GM18511 (cell line): ENCODE measurements around the gene SKP1.

ENCODE experiments used
- ATAC-seq: cut with Tn5 transposase; IDR thresholded peaks from one replicate; pipeline ENCODE4 v1.9.1; 2021; ENCODE audit warnings: mild to moderate bottlenecking, moderate library complexity; ENCODE audit not compliant: unreplicated experiment

The SKP1 gene

DNA sequence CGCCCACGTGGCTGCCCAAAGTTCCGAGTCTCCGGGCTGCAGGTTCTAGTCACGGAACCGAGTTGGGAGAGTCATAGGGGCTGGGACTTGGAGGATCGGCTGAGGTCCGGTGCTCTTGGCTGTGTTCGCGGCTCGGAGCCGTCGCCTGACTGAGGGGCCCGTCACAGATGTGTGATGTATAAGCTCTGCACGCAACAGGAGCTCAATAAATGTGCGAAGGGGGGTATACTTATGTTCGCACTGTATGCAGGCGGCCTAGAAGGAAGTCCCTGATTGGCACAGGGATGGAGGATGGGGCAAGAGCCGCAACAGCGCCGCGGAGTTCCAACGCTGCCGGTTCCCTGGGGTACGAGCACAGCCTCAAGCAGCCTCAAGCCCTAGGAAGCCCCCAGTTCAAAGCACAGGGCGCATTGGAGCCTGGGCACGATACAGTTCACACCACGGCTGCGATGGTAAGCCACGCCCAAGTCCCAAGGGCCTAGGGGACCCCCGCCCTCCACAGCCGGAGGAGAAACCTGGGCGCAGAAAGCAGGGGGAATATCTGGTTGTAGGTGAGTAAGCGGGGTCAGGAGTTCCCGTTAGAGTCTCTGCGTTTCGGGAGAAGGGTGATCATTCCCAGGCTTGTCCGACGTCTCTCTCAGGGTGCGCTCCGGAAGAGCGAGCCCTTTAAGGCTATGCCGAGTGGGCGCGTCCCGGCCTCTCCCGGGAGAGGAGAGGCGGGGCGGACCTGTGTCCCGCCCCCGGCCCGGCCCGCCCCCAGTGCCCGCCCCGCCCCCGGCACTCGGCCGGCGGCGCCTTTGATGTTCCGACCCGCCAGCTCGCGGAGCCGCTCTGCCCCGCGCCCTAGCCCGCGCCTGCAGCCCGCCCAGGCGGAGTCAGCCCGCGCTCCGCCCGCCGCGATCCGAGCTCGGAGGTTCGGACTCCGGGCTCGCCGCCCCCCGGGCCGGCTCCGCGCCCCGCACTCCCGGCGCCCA, 62.6 kb downstream of the SKP1 start, which contains the start of gene TCF7:
TCF7 (plus strand) TSS at position 780 of the 974 bp plus-strand sequence. CDS start 226 bp downstream, outside the sequence.
- ATAC-seq, result peak; percentile 86

DNA sequence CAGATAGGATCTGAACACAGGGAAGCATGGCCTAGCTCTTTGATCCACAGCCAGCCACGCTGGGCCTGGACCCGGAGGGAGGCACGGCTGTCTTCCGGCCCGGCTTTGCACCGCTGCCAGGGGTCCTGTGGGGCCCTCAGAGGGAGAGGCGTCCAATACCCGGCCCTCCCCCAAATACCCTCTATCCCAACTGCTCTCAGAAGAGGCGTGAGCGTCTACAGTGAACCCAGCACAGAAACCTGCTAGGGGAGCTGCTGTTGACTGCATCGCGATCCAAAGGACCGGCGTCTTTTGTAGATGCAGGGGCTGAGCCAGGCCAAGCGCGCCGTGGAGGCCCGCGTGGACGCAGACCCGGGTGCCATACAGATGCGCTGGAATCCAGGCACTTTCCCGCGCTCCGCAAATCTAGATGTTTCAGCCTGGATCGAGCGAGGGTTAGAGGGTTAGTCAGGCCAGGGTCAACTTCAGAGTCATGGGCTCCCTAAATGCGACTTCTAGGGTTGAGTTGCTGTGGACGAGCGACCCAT, 63.3 kb downstream of the SKP1 start:
- no peak for ATAC-seq

DNA sequence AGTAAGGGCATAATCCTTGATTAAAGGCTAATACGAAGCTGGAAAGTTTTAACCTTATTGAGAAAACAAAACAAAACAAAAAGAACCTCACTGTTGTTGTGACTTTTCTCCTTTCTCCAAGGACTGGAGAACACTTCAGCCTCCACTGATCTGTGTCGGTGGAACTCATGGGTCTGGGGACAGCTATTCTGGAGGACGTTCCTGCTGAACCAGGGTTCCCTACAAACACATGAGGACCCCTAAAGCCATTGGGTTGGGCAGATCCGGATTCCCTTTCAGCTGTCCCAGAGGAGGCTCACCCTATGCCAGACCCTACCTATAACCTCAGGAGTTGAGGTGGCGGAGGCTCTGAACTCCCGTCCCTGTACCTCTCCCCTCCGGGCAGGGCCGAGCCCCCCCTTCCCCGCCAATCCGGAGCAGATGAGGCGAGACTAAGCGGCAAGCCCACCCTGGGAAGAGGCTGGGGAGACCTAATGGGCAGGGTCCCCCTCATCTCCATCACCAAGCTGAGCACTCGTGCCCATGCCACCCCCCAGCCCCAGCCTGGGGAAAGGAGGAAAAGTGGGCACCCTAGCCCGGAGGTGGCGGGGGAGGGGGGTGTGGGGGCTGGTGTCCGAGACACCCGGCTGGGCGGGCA, 63.9 kb downstream of the SKP1 start:
- no peak for ATAC-seq

GRCh38 chr5:134111741-134112647, 64.8 kb downstream of the SKP1 start:
- ATAC-seq, result no peak

GRCh38 chr5:134110382-134110781, 66.4 kb downstream of the SKP1 start:
- no peak for ATAC-seq

GRCh38 chr5:134107779-134108178, 69.0 kb downstream of the SKP1 start:
- no peak for ATAC-seq

GRCh38 chr5:134106991-134107701, 69.6 kb downstream of the SKP1 start:
- ATAC-seq, result no peak

DNA sequence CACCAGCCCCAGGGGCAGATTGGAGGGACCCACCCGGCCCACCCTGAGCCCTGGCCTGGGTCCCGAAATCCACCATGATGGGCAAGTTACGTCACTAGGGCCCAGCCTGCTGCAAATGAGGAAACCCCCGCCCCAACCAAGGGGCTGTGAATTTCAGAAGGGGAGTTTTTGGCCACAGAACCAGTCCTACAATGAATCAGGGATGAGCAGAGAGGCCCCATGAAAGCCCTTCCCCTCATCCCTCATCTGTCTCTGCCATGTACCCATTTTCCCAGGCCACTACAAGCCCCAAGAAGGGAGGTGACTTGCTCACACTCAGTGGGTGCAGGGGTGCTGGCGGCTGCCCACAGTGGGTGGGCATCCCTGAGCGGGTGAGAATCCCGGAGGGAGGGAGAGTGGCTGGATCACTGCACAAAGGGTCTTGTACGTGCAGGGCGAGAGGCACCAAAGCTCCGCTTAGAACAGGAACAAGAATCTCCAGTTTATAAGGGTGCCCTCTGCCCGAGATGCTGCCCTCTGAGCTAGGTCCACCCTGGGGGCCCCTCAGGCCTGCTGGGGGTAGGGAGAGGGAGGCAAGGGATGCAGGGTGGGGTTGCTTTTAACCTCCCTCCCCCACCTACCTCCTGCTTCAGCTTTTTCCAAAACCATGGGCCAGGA, 72.6 kb downstream of the SKP1 start:
- ATAC-seq, result no peak

DNA sequence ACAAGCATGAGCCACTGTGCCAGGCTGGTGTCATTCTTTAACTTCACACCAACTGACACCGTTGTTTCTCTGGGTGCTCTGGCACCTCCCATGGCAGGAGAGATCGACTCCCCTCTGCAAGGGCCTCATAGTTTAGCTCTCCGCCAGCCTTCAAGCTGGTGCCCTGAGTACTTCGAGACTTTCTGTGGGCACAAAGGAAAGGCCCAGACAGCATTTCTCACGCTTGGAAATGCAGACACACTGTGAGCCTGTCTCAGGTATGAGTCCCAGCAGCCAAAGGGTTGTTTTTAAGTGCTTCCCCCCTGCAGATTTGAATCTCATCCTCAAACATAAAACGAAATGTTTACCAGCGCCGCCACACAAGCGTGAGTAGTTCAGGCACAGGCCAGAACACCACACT, 73.4 kb downstream of the SKP1 start:
- no peak for ATAC-seq

DNA sequence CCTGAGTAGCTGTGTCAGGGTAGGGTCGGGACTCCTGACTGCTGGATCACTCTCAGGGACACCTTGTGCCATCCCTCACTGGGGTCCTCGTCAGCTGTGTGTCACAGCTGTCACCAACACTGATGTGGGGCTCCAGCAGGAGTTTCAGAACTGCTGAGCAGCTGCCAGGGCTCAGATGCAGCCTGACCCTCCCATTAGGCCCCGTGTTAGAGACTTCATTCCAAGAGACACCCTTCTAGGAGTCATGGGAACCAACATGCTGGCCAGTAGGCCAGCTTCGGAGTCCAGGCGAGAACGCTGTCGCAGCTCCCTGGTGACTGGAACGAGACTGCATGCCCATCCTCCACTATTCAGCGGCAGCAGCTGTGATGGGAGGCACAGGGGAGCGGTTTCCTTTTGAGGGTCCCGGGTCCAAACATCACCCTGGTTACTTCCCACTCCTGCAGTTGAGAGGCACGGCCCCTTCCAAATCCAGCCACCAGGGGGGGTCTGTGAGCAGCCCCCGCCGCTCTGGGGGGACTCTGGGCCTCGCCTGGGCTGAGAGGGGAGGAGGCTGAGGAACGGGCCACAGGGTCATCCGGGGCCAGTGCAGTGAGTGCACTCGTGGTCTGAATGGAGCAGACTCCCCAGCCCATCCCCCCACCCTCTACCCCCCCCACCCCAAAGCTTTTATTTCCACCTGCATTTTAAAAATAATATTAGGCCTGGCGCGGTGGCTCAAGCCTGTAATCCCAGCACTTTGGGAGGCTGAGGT, 74.9 kb downstream of the SKP1 start:
- ATAC-seq, result no peak

- peak; percentile 89 for ATAC-seq
These were observed 76.3 kb downstream of the SKP1 start for GRCh38 chr5:134100283-134101091.

- ATAC-seq, result no peak
These were observed 76.8 kb downstream of the SKP1 start for GRCh38 chr5:134099939-134100282.

DNA sequence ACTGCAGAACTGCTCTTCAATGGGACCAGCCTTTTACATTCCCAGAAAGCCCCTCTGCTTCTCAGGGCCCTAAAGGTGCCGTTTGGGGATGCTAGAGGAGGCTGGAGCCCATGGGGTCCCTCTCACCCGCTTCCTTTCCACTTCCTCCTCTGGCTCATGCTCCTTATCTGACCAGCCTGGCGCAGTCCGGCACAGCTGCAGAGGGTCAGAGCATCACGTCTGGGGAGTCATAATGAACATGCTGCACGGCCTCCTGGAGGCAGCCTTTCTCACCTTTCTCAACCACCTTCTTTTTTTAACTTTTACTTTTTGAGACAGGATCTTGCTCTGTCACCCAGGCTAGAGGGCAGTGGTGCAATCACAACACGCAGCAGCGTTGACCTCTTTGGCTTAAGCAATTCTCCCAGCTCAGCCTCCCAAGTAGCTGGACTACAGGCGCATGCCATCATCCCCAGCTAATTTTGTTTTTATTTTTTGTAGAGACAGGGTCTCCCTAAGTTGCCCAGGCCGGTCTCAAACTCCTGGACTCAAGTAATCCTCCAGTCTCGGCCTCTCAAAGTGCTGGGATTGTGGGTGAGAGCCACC, 77.4 kb downstream of the SKP1 start:
- no peak for ATAC-seq
